ENCODE results near the gene G3BP1.

The G3BP1 gene

GRCh38 chr5:151740958-151741373 is 30.8 kb upstream of the G3BP1 start:
- Histone ChIP-seq H3K4me3 (ENCODE audit: low read length) (no peak overlapping the region), H3F3A (ENCODE audit: control insufficient read depth, insufficient read depth) (peaks cover 3% of the 10 kb centered on the region; the same call in 1 of the 2 replicates)
- no peak for TF ChIP-seq EZH2phosphoT487 (IDR thresholded peaks at IDR 0.05; ENCODE audit: borderline replicate concordance, low read length)
- TF ChIP-seq CTCF (IDR thresholded peaks at IDR 0.05; ENCODE audit: low read depth, low read length, poor library complexity, severe bottlenecking): peak; percentile 29

GRCh38 chr5:151741678-151742423 is 29.9 kb upstream of the G3BP1 start:
- no peaks in the 10 kb centered on the region for H3K9me3 ChIP-seq (ENCODE audit: control insufficient read depth, insufficient read depth, low read length)
- H4K20me1 ChIP-seq (ENCODE audit: control insufficient read depth, insufficient read depth, low read depth, low read length): no peaks in the 10 kb centered on the region
- H3K9me2 ChIP-seq (replicated peaks; ENCODE audit: control insufficient read depth, low read length): no peaks in the 10 kb centered on the region
- H3K27ac ChIP-seq (ENCODE audit: low read depth, low read length): no peak overlapping the region
- peaks cover 3% of the 10 kb centered on the region; the same call in 1 of the 2 replicates for H3F3A ChIP-seq (ENCODE audit: control insufficient read depth, insufficient read depth)
- H3K4me1 ChIP-seq (ENCODE audit: control insufficient read depth, low read length): no peaks in the 10 kb centered on the region
- H3K4me3 ChIP-seq (ENCODE audit: low read length): no peak overlapping the region
- H3K4me2 ChIP-seq (ENCODE audit: low read length): no peak overlapping the region
- TF ChIP-seq EZH2phosphoT487 (IDR thresholded peaks at IDR 0.05; ENCODE audit: borderline replicate concordance, low read length) (no peak), CTCF (IDR thresholded peaks at IDR 0.05; ENCODE audit: low read depth, low read length, poor library complexity, severe bottlenecking) (no peak)
- H3K36me3 ChIP-seq (ENCODE audit: control insufficient read depth, low read length): peaks cover 39% of the 10 kb centered on the region
- H3K27me3 ChIP-seq (ENCODE audit: control insufficient read depth, low read length): no peaks in the 10 kb centered on the region
- H3K79me2 ChIP-seq (ENCODE audit: control insufficient read depth, low read length): no peaks in the 10 kb centered on the region

More at GRCh38 chr5:151740958-151741373, 30.8 kb upstream of the G3BP1 start:
- Histone ChIP-seq H3K4me2 (ENCODE audit: low read length) (no peak overlapping the region), H3K9me3 (ENCODE audit: control insufficient read depth, insufficient read depth, low read length) (no peaks in the 10 kb centered on the region), H3K36me3 (ENCODE audit: control insufficient read depth, low read length) (peaks cover 33% of the 10 kb centered on the region), H3K27ac (ENCODE audit: low read depth, low read length) (no peak overlapping the region), H3K79me2 (ENCODE audit: control insufficient read depth, low read length) (no peaks in the 10 kb centered on the region), H3K9me2 (replicated peaks; ENCODE audit: control insufficient read depth, low read length) (no peaks in the 10 kb centered on the region), H4K20me1 (ENCODE audit: control insufficient read depth, insufficient read depth, low read depth, low read length) (no peaks in the 10 kb centered on the region), H3K27me3 (ENCODE audit: control insufficient read depth, low read length) (no peaks in the 10 kb centered on the region), H3K4me1 (ENCODE audit: control insufficient read depth, low read length) (no peaks in the 10 kb centered on the region)

GRCh38 chr5:151742870-151743294 is 28.9 kb upstream of the G3BP1 start:
- no peaks in the 10 kb centered on the region for H3K9me2 ChIP-seq (replicated peaks; ENCODE audit: control insufficient read depth, low read length)
- no peak overlapping the region for H3K4me2 ChIP-seq (ENCODE audit: low read length)
- H3K36me3 ChIP-seq (ENCODE audit: control insufficient read depth, low read length): peaks cover 39% of the 10 kb centered on the region
- H3K79me2 ChIP-seq (ENCODE audit: control insufficient read depth, low read length): no peaks in the 10 kb centered on the region
- no peaks in the 10 kb centered on the region for H3K4me1 ChIP-seq (ENCODE audit: control insufficient read depth, low read length)
- no peak overlapping the region for H3K27ac ChIP-seq (ENCODE audit: low read depth, low read length)
- H3K4me3 ChIP-seq (ENCODE audit: low read length): no peak overlapping the region
- H3F3A ChIP-seq (ENCODE audit: control insufficient read depth, insufficient read depth): peaks cover 3% of the 10 kb centered on the region; the same call in 1 of the 2 replicates
- no peaks in the 10 kb centered on the region for H4K20me1 ChIP-seq (ENCODE audit: control insufficient read depth, insufficient read depth, low read depth, low read length)
- TF ChIP-seq EZH2phosphoT487 (IDR thresholded peaks at IDR 0.05; ENCODE audit: borderline replicate concordance, low read length): no peak
- peak; percentile 68 for TF ChIP-seq CTCF (IDR thresholded peaks at IDR 0.05; ENCODE audit: low read depth, low read length, poor library complexity, severe bottlenecking)
- H3K9me3 ChIP-seq (ENCODE audit: control insufficient read depth, insufficient read depth, low read length): no peaks in the 10 kb centered on the region
- no peaks in the 10 kb centered on the region for H3K27me3 ChIP-seq (ENCODE audit: control insufficient read depth, low read length)

Measured in DOHH2 (cell line).